Measurements from ENCODE around the gene PIGV. TPM values are rescaled to one million over a fixed set of nuclear protein-coding genes. Genes with fewer than 3 reads are reported as not detected.
A peak's percentile ranks its signal among the peaks of the same experiment; 100 is the strongest.

The PIGV gene
- total RNA-seq, 2 experiments from 2014 or later = 3.8 to 4.7 TPM

DNA sequence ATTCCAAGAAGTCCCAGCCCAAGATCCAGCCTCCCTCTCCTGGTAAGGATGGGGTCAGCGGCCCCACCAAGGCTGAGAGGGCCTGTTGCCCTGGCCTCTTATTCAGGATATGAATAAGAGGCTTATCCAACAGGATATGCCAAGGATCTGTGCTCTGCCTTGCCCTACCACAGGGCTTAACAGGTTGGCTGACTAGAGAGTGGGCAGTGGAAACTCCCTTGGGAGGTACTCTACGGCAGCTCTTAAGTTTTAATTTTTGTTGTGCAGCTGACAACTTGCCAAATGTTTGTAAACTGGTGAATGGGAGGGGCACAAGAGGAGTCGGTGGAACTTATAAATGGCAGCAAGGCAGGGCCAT lies 16.5 kb upstream of the PIGV start:
- Histone ChIP-seq H3K36me3 (ENCODE audit: insufficient read depth, low read length) (peaks cover 100% of the 10 kb centered on the region), H3K27me3 (ENCODE audit: control insufficient read depth in 1 of 2, insufficient read depth in 2 of 2, low read length in 2 of 2) (no peaks in the 10 kb centered on the region), H3K4me3 (ENCODE audit: low read length) (no peak overlapping the region), H3K27ac (ENCODE audit: low read depth in 1 of 2, low read length in 2 of 2) (peak overlapping the region; percentile 11 to 31), H3K9me3 (ENCODE audit: control insufficient read depth in 1 of 2, insufficient read depth in 1 of 2, low read length in 2 of 2) (no peaks in the 10 kb centered on the region), H3K4me1 (ENCODE audit: insufficient read depth, low read length) (peaks cover 8% of the 10 kb centered on the region)
- TF ChIP-seq, protein P1, sequence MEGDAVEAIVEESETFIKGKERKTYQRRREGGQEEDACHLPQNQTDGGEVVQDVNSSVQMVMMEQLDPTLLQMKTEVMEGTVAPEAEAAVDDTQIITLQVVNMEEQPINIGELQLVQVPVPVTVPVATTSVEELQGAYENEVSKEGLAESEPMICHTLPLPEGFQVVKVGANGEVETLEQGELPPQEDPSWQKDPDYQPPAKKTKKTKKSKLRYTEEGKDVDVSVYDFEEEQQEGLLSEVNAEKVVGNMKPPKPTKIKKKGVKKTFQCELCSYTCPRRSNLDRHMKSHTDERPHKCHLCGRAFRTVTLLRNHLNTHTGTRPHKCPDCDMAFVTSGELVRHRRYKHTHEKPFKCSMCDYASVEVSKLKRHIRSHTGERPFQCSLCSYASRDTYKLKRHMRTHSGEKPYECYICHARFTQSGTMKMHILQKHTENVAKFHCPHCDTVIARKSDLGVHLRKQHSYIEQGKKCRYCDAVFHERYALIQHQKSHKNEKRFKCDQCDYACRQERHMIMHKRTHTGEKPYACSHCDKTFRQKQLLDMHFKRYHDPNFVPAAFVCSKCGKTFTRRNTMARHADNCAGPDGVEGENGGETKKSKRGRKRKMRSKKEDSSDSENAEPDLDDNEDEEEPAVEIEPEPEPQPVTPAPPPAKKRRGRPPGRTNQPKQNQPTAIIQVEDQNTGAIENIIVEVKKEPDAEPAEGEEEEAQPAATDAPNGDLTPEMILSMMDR (IDR thresholded peaks at IDR 0.05) = no peak
- ChIA-PET CTCF (interaction anchor here (1.0 to 1.2 kb wide), 2 partner anchors 15 to 79 kb away, joined by 3 read pairs; no protein-coding TSS in a partner anchor), POLR2A (interaction anchor here (0.9 to 1.3 kb wide), 3 partner anchors 15 to 169 kb away, joined by 3 to 8 read pairs (median 7); no protein-coding TSS in a partner anchor)
- Mint-ChIP-seq H3K27ac (peak overlapping the region; percentile 59), H3K27me3 (no peaks in the 10 kb centered on the region), H3K36me3 (ENCODE audit: low read depth) (peaks cover 99% of the 10 kb centered on the region), H3K4me1 (ENCODE audit: low read depth) (peaks cover 4% of the 10 kb centered on the region), H3K4me3 (no peak overlapping the region), H3K9me3 (no peaks in the 10 kb centered on the region)
- DNase-seq (no peak), ATAC-seq (ENCODE audit: poor library complexity) (no peak)
- intact Hi-C loops (cut with DNase I, micrococcal nuclease) = no loop called here

DNA sequence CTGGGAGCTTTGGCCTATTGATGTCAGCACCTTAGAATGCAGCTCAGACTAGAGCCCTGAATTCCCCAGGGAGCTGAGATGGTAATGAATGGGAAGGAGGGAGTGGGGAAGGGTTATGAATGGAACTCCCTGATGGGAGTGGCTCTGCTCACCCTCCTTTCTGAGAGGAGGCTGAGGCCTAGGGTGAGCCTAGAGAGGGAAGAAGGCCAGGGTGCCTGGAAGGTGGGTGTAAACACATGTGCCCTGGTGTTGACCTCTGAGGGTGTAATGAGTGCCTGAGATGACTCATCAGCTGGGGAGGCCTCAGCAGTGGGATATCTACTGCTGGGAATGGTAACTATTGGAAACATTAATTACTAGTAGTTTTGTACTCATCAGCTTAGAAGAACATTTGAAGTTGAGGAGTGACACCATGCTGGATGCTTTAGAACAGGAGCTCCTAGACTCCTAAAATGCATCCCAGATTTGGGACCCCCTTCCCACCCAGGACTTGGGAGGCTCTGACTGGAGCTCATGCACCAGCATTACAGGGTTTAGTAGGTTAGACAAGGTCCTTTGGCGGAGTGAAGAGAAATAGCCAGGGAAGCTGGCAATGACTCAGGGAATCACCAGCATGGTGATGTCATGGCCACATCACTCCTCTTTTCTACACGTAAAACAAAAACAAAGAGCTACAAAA lies 16.0 kb upstream of the PIGV start:
- TF ChIP-seq, protein P1 (IDR thresholded peaks at IDR 0.05) = no peak
- Mint-ChIP-seq H3K36me3 (ENCODE audit: low read depth) (peaks cover 99% of the 10 kb centered on the region), H3K27ac (peak overlapping the region; percentile 59), H3K4me3 (no peak overlapping the region), H3K9me3 (no peaks in the 10 kb centered on the region), H3K4me1 (ENCODE audit: low read depth) (peaks cover 4% of the 10 kb centered on the region), H3K27me3 (no peaks in the 10 kb centered on the region)
- ATAC-seq (ENCODE audit: poor library complexity) (no peak), DNase-seq (no peak)
- Histone ChIP-seq H3K27me3 (ENCODE audit: control insufficient read depth in 1 of 2, insufficient read depth in 2 of 2, low read length in 2 of 2) (no peaks in the 10 kb centered on the region), H3K36me3 (ENCODE audit: insufficient read depth, low read length) (peaks cover 100% of the 10 kb centered on the region), H3K27ac (ENCODE audit: low read depth in 1 of 2, low read length in 2 of 2) (peak overlapping the region; percentile 11 to 31), H3K9me3 (ENCODE audit: control insufficient read depth in 1 of 2, insufficient read depth in 1 of 2, low read length in 2 of 2) (no peaks in the 10 kb centered on the region), H3K4me3 (ENCODE audit: low read length) (no peak overlapping the region), H3K4me1 (ENCODE audit: insufficient read depth, low read length) (peaks cover 8% of the 10 kb centered on the region)
- CTCF ChIA-PET = interaction anchor here (0.6 to 1.2 kb wide), 3 partner anchors 14 to 261 kb away, joined by 3 read pairs; no protein-coding TSS in a partner anchor
- POLR2A ChIA-PET = interaction anchor here (1.1 to 1.3 kb wide), 2 partner anchors 14 to 75 kb away, joined by 7 to 8 read pairs; no protein-coding TSS in a partner anchor
- intact Hi-C loops (cut with DNase I, micrococcal nuclease) = no loop called here

GRCh38 chr1:26772687-26773086 lies 15.1 kb upstream of the PIGV start:
- peaks cover 8% of the 10 kb centered on the region for H3K4me1 ChIP-seq (ENCODE audit: insufficient read depth, low read length)
- Mint-ChIP-seq H3K36me3 (ENCODE audit: low read depth) (peaks cover 97% of the 10 kb centered on the region), H3K27ac (no peak overlapping the region), H3K27me3 (no peaks in the 10 kb centered on the region), H3K4me3 (no peak overlapping the region), H3K9me3 (no peaks in the 10 kb centered on the region), H3K4me1 (ENCODE audit: low read depth) (peaks cover 4% of the 10 kb centered on the region)
- DNase-seq (no peak), ATAC-seq (ENCODE audit: poor library complexity) (no peak)
- H3K9me3 ChIP-seq (ENCODE audit: control insufficient read depth in 1 of 2, insufficient read depth in 1 of 2, low read length in 2 of 2) = no peaks in the 10 kb centered on the region
- TF ChIP-seq, protein P1 (IDR thresholded peaks at IDR 0.05) = no peak
- CTCF ChIA-PET = interaction anchor here (1.2 kb wide), 1 partner anchor 80 kb away, joined by 3 read pairs; no protein-coding TSS in a partner anchor
- no peaks in the 10 kb centered on the region for H3K27me3 ChIP-seq (ENCODE audit: control insufficient read depth in 1 of 2, insufficient read depth in 2 of 2, low read length in 2 of 2)
- intact Hi-C loops (cut with DNase I, micrococcal nuclease) = no loop called here
- H3K36me3 ChIP-seq (ENCODE audit: insufficient read depth, low read length) = peaks cover 100% of the 10 kb centered on the region
- no peak overlapping the region for H3K27ac ChIP-seq (ENCODE audit: low read depth in 1 of 2, low read length in 2 of 2)
- H3K4me3 ChIP-seq (ENCODE audit: low read length) = no peak overlapping the region
- POLR2A ChIA-PET = interaction anchor here (1.3 kb wide), 1 partner anchor 13 kb away, joined by 7 read pairs; no protein-coding TSS in a partner anchor
